ENCODE results near the gene NDUFV1. TPM values are rescaled to one million over a fixed set of nuclear protein-coding genes. Genes with fewer than 3 reads are reported as not detected.
"Not testable (repeated sequence)": the region's sequence is repeated elsewhere in the genome, so short reads cannot be mapped to it uniquely, and the experiment has no call there.

Gene NDUFV1
- total RNA-seq, 1 donor: 116 TPM

- H3K4me3 ChIP-seq (ENCODE audit: low read depth, low read length): no peak overlapping the region
- no peak for TF ChIP-seq CTCF (IDR thresholded peaks at IDR 0.05; ENCODE audit: insufficient read depth, low read length)
- DNase-seq (ENCODE audit: low read depth): no peak
Observed at GRCh38 chr11:67586568-67587250, 20.0 kb upstream of the NDUFV1 start.

GRCh38 chr11:67588136-67588503, 18.6 kb upstream of the NDUFV1 start:
- no peak overlapping the region for H3K4me3 ChIP-seq (ENCODE audit: low read depth, low read length)
- DNase-seq (ENCODE audit: low read depth): no peak
- TF ChIP-seq CTCF (IDR thresholded peaks at IDR 0.05; ENCODE audit: insufficient read depth, low read length): no peak

GRCh38 chr11:67588899-67589415, 17.8 kb upstream of the NDUFV1 start:
- not testable (repeated sequence) for H3K4me3 ChIP-seq (ENCODE audit: low read depth, low read length); DNase-seq (ENCODE audit: low read depth)

GRCh38 chr11:67592880-67593564, 13.7 kb upstream of the NDUFV1 start:
- no peak for TF ChIP-seq CTCF (IDR thresholded peaks at IDR 0.05; ENCODE audit: insufficient read depth, low read length)
- no peak for DNase-seq (ENCODE audit: low read depth)
- no peak overlapping the region for H3K4me3 ChIP-seq (ENCODE audit: low read depth, low read length)

GRCh38 chr11:67593565-67593905, 13.2 kb upstream of the NDUFV1 start:
- TF ChIP-seq CTCF (IDR thresholded peaks at IDR 0.05; ENCODE audit: insufficient read depth, low read length): no peak
- no peak overlapping the region for H3K4me3 ChIP-seq (ENCODE audit: low read depth, low read length)
- DNase-seq (ENCODE audit: low read depth): no peak

GRCh38 chr11:67594480-67594879, 12.3 kb upstream of the NDUFV1 start:
- H3K4me3 ChIP-seq (ENCODE audit: low read depth, low read length): no peak overlapping the region
- no peak for TF ChIP-seq CTCF (IDR thresholded peaks at IDR 0.05; ENCODE audit: insufficient read depth, low read length)
- no peak for DNase-seq (ENCODE audit: low read depth)

GRCh38 chr11:67596753-67597300, 9.9 kb upstream of the NDUFV1 start:
- H3K4me3 ChIP-seq (ENCODE audit: low read depth, low read length): no peak overlapping the region
- no peak for DNase-seq (ENCODE audit: low read depth)
- no peak for TF ChIP-seq CTCF (IDR thresholded peaks at IDR 0.05; ENCODE audit: insufficient read depth, low read length)

- H3K4me3 ChIP-seq (ENCODE audit: low read depth, low read length); DNase-seq (ENCODE audit: low read depth): not testable (repeated sequence)
Observed at GRCh38 chr11:67597458-67597857, 9.3 kb upstream of the NDUFV1 start.

- not testable (repeated sequence) for H3K4me3 ChIP-seq (ENCODE audit: low read depth, low read length); DNase-seq (ENCODE audit: low read depth)
Observed at GRCh38 chr11:67597963-67598362, 8.8 kb upstream of the NDUFV1 start.
